GM19238 (cell line): ENCODE results near the gene FITM2.
"Not testable (repeated sequence)": the region's sequence is repeated elsewhere in the genome, so short reads cannot be mapped to it uniquely, and the experiment has no call there.

Source experiments
- DNase-seq: peaks from one replicate; pipeline ENCODE4 v3.0.0; 2011; ENCODE audit warnings: low spot score; ENCODE audit not compliant: insufficient read length

Gene FITM2

DNA sequence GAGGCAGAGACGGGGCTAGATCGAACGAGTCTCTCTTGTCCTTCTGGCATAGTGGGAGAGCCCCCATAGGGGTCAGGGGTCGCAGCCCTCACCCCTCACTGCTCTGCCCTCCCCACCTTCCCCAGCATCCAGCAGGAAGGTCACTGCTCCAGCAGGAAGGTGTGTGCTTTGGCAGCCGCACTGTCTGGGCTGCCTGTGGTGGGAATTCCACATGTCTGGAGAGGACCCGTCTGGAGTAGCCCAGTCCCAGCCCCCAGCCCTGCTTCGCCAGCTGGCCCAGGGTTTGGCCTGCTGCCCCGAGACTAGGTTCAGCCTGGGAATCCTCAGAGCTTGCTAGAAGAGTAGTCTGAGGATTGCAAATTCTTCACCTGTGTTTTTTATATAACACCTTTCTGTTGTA lies 23.3 kb upstream of the FITM2 start:
- no peak for DNase-seq

DNA sequence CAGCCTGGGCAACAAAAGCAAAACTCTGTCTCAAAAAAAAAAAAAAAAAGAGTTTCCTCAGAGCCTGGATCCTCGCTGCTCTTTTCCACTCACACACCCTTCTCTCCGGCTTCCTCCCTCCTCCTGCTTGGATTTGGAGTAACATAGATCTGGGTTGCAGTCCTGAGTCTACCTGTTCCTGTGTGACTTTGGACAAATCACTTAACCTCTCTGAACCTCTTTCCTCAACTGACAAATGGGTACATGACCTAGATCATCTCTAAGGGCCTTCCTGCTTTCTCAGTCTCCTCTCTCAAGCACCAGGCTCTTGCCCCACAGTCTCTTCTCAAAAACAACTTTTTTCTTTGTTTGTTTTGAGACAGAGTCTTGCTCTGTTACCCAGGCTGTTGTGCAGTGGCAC lies 20.2 kb upstream of the FITM2 start:
- no peak for DNase-seq

DNA sequence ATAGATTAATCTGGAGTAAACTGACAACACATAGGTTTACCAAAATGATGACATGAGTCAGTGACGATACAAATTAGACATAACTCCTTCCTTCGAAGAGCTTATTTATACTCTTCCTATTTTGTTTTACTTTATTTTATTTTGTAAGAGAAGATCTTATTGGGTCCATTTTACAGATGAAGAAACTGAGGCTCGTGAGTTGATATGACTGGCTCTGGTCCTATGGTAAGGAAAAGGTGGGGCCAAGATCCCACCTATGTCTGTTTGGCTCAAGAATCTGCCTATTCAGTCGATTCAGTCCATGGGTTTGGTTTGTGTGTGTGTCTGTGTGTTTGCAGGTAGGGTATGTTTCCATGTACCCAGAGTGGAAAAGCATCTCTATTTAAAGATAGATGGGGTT lies 17.4 kb upstream of the FITM2 start:
- DNase-seq: no peak

GRCh38 chr20:44327748-44328147 lies 16.7 kb upstream of the FITM2 start:
- DNase-seq: not testable (repeated sequence)

DNA sequence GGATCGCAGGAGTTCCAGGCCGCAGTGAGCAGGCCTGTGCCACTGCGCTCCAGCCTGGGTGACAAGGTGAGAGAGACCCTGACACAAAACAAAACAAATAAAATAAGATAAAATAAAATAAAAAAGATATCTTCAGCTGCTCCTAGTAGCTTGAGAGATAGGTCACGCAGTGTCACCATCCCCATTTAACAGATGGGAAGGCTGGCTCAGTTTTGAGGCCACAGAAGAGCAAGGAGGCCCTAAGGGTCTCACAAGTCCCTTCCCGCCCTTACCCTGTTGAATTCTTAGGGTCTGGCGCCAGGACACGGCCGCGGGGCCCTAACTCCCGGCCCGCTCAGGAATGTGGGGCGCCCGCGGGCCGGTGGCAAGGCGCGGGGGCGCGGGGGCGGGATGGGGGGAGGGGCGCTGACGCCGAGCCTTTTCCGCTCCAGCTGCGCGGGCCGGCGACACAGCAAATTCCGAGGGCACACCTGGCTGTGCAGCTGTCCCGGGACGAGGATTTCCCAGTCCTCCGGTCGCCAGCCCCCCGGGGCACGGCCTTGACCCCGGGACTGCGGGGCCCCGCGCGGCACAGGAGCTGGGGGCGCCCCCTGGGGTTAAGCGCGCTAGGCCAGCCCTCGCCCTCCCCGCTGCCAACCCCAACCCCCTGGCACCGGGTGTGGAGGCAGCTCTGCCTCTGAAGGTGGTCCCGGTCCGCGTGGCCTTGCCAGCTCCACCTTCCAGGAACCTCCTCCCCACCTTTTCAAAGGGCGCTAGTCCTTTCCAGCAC lies 15.6 kb upstream of the FITM2 start:
- DNase-seq: no peak

DNA sequence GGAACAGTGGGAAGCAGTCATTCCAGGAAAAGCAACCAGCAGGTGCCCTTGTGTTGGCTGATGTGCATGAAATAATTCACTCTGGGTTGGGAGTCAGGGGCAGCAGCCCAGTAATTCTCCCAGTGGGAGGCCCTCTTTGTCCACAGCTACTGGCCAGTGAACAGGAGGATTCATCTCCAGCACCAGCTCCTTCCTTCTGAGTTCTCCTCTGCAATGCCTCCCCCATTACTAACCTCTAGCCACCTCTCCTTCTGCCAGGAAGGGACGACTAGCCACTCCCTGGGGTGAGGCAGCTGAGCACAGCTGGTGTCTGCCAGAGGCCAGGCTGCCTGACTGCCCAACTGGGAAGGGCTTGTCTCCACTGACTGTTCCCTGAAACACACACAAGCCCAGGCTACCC lies 13.3 kb upstream of the FITM2 start:
- no peak for DNase-seq

DNA sequence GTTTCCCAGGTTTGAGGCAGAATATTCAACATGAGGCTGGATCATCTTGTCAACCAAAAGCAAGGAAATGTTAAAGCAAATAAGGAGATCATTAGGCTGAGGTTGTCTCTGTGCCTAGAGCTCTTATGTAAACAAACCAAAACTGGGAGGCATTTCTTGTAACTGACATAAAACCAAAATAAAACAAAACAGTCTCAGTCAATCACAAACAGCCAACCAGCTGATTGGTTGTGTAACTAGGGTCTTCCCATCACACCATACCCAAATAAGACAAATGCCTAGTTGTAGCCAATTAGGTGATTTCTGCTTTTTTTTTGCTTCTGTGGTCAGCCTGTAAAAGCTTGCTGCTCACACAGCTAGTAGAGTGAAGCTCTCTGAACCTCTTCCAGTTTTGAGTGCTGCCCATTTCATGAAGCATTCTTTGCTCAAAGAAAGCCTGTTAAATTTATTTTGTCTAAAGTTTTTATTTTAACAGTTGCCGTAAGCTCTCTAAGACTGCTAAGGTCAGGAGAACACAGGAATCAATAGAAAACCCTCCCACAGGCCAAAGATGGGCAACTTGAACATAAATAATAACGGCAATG lies 8.9 kb upstream of the FITM2 start:
- no peak for DNase-seq

GRCh38 chr20:44314870-44315269 lies 3.9 kb upstream of the FITM2 start:
- no peak for DNase-seq

DNA sequence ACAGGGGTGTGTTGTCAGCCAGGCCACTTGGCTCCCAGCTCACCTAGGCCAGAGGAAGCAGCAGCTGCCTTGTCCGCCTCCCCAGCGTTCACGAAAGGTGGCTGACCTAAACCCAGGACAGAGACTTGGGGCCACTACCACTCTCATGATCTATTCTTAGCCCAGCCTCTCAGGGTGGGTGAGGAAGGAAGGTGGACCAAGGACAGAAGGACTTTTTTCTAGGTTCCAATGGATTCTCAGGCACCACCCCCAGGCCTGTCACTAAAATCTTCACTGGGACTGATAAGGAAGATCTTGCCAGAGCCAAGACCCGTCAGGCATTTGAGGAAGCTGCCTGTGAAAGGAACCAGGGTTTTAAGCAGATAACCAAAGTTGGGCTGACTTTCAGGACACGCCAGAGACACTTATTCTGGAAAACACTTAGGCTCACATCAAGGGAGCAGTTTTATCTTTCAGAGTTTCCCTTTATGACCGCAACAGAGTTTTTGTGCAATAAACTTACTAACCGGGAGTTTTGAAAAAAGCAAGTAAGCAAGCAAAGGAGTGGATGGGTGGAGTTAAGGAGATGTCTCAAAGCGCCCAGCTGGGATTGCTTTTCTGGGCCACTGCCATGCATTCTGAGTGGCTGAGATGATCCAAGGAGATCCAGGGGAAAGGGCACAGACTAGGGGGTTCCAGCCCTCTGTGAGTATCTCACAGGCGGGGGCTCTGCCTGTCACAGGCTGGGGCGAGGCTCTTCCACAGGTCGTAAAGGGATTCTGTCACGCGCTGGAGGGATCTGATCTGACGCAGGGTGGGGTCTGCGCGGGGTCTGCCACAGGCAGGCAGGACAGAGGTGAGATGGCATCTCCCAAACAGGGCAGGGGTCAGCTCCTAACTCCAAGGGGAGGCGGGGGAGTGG lies 989 bp downstream of the FITM2 start:
- DNase-seq: no peak

DNA sequence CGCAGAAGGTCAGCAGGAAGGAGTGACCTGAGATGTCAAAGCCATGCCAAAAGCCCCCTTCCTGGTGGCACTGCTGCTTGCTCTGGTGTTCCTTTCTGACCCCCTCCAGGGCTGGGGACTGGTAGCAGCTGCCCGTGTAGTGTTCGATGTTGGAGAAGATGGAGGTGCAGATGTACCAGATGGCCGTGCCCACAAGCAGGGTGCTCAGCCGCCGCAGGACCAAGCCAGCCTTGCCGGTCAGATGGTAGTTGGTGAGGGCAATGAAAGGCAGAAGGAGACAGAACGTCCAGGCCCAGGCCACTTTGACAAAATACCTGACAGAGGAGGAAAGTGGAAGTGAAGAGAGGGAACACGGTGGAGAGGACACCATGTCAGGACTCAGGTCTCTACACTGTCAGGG lies 4.1 kb downstream of the FITM2 start:
- no peak for DNase-seq

DNA sequence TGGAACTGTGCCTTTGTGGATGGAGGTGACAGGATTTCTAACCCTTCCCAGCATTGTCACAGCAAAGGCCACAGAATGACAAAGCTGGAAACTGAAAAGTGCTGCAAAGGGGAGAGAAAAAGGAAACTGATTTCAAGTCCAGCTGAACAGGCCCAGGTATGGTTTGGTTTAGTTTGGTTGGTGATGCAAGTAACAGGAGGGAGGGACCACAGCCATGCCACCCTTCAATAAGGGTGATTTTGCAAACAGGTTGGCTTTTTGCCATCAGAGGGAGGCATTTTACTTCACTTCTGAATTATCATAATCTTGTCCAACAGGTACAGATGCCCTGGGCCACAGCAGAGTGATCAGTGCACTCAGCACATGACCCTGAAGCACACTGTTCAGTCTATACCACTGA lies 6.6 kb downstream of the FITM2 start:
- no peak for DNase-seq

GRCh38 chr20:44302736-44303135 lies 8.3 kb downstream of the FITM2 start:
- no peak for DNase-seq

DNA sequence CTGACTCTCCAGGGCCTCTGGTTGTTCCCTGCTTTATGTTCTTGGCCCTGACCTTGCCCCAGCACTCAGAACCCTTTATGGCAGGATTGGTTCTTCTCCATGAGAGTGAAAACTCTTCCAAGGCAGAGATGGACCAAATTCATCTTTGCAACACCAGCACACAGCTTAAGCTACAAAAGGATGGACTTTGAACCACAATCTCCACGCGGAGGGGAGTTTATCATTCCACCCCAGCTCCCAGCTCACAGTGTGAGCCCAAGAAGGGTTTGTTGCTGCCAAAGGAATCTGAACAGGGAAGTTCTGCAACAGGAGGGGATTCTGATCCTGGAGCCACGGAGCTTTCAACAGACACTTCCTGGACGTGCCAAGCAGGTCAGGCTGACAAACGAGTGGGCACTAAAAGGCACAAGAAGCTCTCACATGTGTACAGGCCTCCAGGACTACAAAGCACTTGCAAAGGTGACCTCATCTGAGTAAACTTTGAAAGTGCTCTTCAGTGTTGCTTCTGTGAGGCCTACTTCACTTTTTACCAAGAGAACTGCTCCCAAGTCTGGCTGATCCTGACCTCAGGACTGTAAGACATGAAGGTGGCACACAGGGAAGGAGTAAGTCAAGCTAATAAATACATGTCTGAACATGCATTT lies 8.9 kb downstream of the FITM2 start:
- no peak for DNase-seq

DNA sequence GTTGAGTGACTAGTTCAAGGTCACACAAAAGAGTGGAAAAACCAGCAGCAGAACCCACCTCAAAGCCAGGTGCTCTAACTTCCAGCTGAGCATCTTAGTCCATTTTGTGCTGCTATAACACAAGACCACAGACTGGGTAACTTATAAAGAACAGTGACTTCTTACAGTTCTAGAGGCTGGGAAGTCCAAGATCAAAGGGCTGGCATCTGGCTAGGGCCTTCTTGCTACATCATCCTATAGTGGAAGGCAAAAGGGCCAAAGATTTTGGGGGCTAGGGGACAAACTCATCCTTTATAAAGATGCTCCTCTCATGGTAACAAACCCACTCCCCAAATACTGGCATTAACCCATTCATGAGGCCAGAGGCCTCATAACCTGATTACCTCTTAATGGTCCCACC lies 9.7 kb downstream of the FITM2 start:
- DNase-seq: no peak

- DNase-seq: not testable (repeated sequence)
These were observed 11.9 kb downstream of the FITM2 start for GRCh38 chr20:44299011-44299535.

DNA sequence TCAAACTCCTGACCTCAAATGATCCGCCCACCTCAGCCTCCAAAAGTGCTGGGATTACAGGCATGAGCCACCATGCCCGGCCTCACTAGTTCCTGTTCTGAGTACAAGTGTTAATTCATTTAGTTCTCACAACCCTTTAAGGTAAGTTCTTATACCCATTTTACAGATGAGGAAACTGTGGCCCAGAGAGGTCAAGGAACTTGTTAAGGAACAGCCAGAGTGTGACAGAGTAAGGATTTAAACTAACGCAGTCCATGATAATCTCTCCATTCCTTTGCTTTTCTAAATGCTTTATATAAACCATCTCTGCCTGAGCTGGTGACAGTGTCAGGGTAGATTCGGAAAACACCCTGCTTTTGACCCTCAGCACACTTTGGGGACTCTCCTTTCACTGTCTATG lies 13.3 kb downstream of the FITM2 start:
- DNase-seq: no peak

DNA sequence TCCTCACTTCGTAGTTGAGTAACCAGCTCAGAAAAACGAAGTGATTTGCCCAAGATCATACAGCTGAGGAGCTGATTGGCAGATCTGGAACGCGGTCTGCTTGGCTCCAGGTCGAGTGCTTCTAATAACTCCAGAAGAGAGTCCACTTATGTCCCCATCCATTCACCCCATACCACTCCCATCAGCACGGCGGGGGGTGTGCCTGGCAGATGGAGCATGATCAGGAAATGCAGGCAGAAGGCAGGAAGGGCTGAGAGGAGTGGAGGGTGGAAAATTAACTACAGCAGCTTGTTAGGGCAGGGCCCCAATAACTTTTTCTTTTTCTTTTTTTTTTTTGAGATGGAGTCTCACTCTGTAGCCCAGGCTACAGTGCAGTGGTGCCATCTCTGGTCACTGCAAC lies 15.0 kb downstream of the FITM2 start:
- no peak for DNase-seq

GRCh38 chr20:44291754-44292153 lies 19.2 kb downstream of the FITM2 start:
- DNase-seq: no peak

GRCh38 chr20:44288252-44288651 lies 22.8 kb downstream of the FITM2 start:
- DNase-seq: no peak

GRCh38 chr20:44287272-44288097 lies 23.5 kb downstream of the FITM2 start:
- no peak for DNase-seq

- no peak for DNase-seq
These were observed 27.0 kb downstream of the FITM2 start for GRCh38 chr20:44284032-44284431.
